IgD-negative memory B cell (primary cell): ENCODE results near the gene GRHL3. TPM values are rescaled to one million over a fixed set of nuclear protein-coding genes. Genes with fewer than 3 reads are reported as not detected.
A peak's percentile ranks its signal among the peaks of the same experiment; 100 is the strongest.

Experiments
- H3K27ac Mint-ChIP-seq, 3 donors: one replicate each; pipeline ENCODE4 v1.8.0; 2020 to 2022; ENCODE audit warnings: mild to moderate bottlenecking in 3 of 3, mixed read lengths in 3 of 3, moderate library complexity in 1 of 3
- H3K27me3 Mint-ChIP-seq: one replicate; pipeline ENCODE4 v1.8.0; 2021; ENCODE audit warnings: mixed read lengths
- H3K36me3 Mint-ChIP-seq: one replicate; pipeline ENCODE4 v1.8.0; 2020; ENCODE audit warnings: mild to moderate bottlenecking, mixed read lengths
- H3K4me1 Mint-ChIP-seq, 3 donors: one replicate each; pipeline ENCODE4 v1.8.0; 2020 to 2022; ENCODE audit warnings: mixed read lengths in 3 of 3, mild to moderate bottlenecking in 1 of 3
- H3K4me3 Mint-ChIP-seq, 4 donors: one replicate each; pipeline ENCODE4 v1.8.0; 2020 to 2022; ENCODE audit warnings: mild to moderate bottlenecking in 4 of 4, mixed read lengths in 4 of 4, moderate library complexity in 3 of 4
- H3K9me3 Mint-ChIP-seq, 3 donors: one replicate each; pipeline ENCODE4 v1.8.0; 2020 to 2021; ENCODE audit warnings: mixed read lengths in 3 of 3, mild to moderate bottlenecking in 1 of 3
- polyA plus RNA-seq: library from polyadenylated mRNA; unstranded; fragments of 300-500 nt; fragmentation: Illumina TruSeq; gene quantifications from one replicate; pipeline ENCODE4 v1.2.3, GENCODE V29; 2021

The GRHL3 gene
- polyA plus RNA-seq, 1 donor from 2014 or later: not detected

DNA sequence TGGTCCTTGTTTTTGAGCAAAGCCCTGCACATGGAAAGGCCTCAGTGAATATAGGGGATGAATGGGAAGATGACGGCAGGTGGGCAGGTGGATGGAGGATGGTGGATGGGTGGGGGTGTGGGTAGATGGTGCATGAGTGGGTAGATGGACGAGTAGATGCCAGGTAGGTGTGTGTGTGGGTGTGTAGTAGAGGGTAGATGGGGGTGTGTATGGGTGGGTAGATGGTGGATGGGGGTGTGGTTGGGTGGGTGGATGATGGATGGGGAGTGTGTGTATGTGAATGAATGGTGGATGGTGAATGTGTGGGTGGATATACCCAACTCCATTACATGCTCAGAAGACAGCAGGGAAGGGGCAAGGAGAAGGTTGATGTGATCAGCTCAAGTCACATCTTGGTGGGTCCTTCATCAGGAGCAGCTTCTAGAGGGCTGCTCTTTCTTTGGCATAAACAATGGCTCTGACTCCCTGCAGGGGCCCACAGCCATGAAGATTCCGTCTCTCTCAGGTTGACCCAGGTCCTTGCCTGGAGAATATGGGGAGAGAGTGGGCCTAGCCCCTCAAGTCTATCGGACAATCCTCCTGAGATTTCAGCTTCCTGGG, 34.2 kb downstream of the GRHL3 start:
- H3K4me3 Mint-ChIP-seq: no peak overlapping the region
- H3K27me3 Mint-ChIP-seq: no peaks in the 10 kb centered on the region
- peaks cover 6% of the 10 kb centered on the region for H3K36me3 Mint-ChIP-seq
- no peak overlapping the region for H3K27ac Mint-ChIP-seq
- H3K9me3 Mint-ChIP-seq: no peaks in the 10 kb centered on the region
- H3K4me1 Mint-ChIP-seq: peaks cover 0 to 11% (median 7%) of the 10 kb centered on the region in 3 donors

GRCh38 chr1:24355466-24355865, 36.3 kb downstream of the GRHL3 start:
- Mint-ChIP-seq H3K36me3 (peaks cover 6% of the 10 kb centered on the region), H3K27ac (peak overlapping the region in 1 of 3 donors; percentile 74), H3K4me1 (peaks cover 0 to 9% (median 6%) of the 10 kb centered on the region in 3 donors), H3K4me3 (no peak overlapping the region), H3K27me3 (no peaks in the 10 kb centered on the region), H3K9me3 (no peaks in the 10 kb centered on the region)

DNA sequence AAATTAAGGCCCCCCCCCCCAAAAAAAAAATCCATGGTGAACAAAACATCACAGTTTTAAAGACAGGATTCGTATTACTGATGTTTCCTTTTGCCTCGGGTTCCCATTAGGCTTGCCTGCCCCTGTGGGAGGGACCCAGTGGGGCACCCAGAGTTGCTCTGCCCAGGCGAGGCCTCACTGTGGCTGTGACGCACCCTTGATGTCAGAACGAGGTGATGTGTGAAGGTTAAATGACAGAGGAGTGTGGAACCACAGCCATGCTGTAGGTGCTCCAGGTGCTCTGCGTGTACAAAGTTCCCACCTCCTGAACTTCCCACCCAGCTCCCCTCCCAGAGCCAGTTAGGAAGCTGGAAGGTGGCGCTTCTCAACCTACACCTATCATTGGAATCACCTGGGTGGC, 37.9 kb downstream of the GRHL3 start:
- H3K4me3 Mint-ChIP-seq: no peak overlapping the region

DNA sequence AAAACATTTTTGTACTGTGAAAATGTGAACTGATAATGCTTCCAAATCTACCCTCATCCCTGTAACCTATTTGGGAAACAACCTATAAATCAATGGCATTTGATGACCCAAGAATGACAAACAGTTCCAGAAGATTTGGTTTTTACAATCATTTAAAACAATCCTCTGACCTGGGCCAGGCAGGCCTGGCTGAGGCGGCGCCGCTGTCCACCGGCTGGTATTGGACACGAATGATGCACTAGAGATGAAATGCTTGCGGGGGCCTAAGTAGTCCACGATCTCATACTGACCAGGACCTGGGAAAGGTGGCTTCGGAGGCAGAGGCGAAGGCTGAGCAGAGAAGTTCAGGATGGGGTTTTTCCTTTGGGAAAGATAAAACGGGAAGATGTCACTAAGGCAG, 41.5 kb downstream of the GRHL3 start:
- H3K27me3 Mint-ChIP-seq: no peaks in the 10 kb centered on the region
- H3K4me1 Mint-ChIP-seq: peaks cover 0 to 2% (median 0%) of the 10 kb centered on the region in 3 donors

More for the DNA sequence above, 37.9 kb downstream of the GRHL3 start:
- Mint-ChIP-seq H3K4me1 (peaks cover 0 to 2% (median 0%) of the 10 kb centered on the region in 3 donors), H3K9me3 (no peaks in the 10 kb centered on the region), H3K27ac (no peak overlapping the region), H3K27me3 (no peaks in the 10 kb centered on the region), H3K36me3 (peaks cover 6% of the 10 kb centered on the region)

DNA sequence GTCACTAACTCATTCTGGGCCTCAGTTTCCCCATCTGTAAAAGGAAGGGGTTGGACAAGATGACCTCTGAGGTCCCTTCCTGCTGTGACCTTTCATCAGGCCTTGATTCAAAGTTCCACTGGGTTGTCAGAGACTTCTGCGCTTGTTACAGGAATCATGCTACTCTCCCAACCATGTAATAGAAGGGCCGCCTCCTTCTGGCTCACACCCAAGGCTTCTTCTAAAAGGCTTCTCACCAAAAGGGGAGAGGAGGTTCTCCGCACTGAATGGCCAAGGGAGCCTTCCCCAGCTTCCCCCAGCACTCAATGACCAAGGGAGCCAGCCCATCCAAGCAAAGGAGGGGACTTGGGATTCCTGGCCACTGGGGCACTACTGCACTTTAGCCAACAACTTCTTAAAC, 42.7 kb downstream of the GRHL3 start:
- peaks cover 19% of the 10 kb centered on the region for H3K36me3 Mint-ChIP-seq
- no peak overlapping the region for H3K27ac Mint-ChIP-seq
- no peaks in the 10 kb centered on the region for H3K9me3 Mint-ChIP-seq
- peaks cover 0 to 2% (median 0%) of the 10 kb centered on the region in 3 donors for H3K4me1 Mint-ChIP-seq
- no peak overlapping the region for H3K4me3 Mint-ChIP-seq
- H3K27me3 Mint-ChIP-seq: no peaks in the 10 kb centered on the region

More for the DNA sequence above, 41.5 kb downstream of the GRHL3 start:
- Mint-ChIP-seq H3K4me3 (no peak overlapping the region), H3K27ac (no peak overlapping the region), H3K36me3 (peaks cover 15% of the 10 kb centered on the region), H3K9me3 (no peaks in the 10 kb centered on the region)

GRCh38 chr1:24362396-24362795, 43.2 kb downstream of the GRHL3 start:
- Mint-ChIP-seq H3K9me3 (no peaks in the 10 kb centered on the region), H3K27ac (no peak overlapping the region), H3K4me3 (no peak overlapping the region), H3K36me3 (peaks cover 19% of the 10 kb centered on the region), H3K27me3 (no peaks in the 10 kb centered on the region), H3K4me1 (peaks cover 0 to 2% (median 0%) of the 10 kb centered on the region in 3 donors)

DNA sequence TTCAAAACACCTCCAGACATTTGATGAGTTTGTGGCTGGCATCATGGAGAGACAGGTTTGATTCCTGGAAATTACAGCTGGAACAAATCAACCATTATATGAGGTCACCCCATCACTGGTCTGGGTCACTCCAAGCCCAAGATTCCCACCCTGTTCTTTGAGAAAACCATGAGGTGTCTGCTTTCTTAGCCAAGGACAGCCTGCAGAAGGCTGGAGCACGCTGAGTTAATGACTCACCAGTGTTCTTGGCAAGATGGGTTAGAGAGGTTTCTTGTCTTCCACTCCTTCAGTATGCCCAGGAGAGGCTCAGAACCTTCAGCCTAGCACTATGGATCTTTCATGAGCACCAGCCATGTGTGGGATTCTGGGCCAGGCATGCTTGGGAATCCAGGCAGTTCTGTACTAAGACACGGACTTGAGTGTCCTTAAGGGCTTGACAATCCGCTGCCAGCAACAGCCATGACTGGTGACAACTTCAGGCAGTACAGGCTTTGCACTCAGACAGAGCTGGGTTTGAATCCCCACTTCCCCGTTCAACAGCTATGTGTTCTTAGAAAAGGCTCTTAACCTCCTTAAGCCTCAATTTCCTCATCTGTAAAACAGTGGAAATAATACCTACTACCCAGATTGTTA, 43.9 kb downstream of the GRHL3 start:
- no peaks in the 10 kb centered on the region for H3K4me1 Mint-ChIP-seq
- peaks cover 14% of the 10 kb centered on the region for H3K36me3 Mint-ChIP-seq
- H3K27me3 Mint-ChIP-seq: no peaks in the 10 kb centered on the region
- H3K27ac Mint-ChIP-seq: no peak overlapping the region
- no peak overlapping the region for H3K4me3 Mint-ChIP-seq
- no peaks in the 10 kb centered on the region for H3K9me3 Mint-ChIP-seq

- no peaks in the 10 kb centered on the region for H3K9me3 Mint-ChIP-seq
- H3K4me3 Mint-ChIP-seq: no peak overlapping the region
- H3K27ac Mint-ChIP-seq: no peak overlapping the region
- H3K27me3 Mint-ChIP-seq: no peaks in the 10 kb centered on the region
- no peaks in the 10 kb centered on the region for H3K4me1 Mint-ChIP-seq
- H3K36me3 Mint-ChIP-seq: peaks cover 13% of the 10 kb centered on the region
Observed at GRCh38 chr1:24363994-24364393, 44.8 kb downstream of the GRHL3 start.

DNA sequence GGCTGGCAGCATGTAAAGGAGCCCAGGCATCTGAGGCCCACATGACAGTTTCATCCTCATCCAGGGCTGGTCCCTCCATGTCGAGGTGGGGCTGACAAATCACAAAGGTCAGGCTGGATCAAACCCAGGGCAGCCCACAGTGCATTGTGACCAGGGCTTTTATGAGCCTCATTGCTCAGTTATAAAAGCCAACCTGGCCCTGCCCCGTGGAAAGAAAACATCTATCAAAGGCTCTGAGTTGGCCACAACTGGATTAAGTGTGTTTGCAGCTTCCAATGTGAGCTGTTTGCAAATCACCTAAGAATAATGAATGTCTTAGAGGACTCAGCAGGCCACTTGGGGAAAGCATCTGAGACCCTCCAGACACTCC, 45.4 kb downstream of the GRHL3 start:
- no peaks in the 10 kb centered on the region for H3K4me1 Mint-ChIP-seq
- no peaks in the 10 kb centered on the region for H3K27me3 Mint-ChIP-seq
- H3K36me3 Mint-ChIP-seq: peaks cover 13% of the 10 kb centered on the region
- H3K27ac Mint-ChIP-seq: no peak overlapping the region
- H3K4me3 Mint-ChIP-seq: no peak overlapping the region
- H3K9me3 Mint-ChIP-seq: no peaks in the 10 kb centered on the region

DNA sequence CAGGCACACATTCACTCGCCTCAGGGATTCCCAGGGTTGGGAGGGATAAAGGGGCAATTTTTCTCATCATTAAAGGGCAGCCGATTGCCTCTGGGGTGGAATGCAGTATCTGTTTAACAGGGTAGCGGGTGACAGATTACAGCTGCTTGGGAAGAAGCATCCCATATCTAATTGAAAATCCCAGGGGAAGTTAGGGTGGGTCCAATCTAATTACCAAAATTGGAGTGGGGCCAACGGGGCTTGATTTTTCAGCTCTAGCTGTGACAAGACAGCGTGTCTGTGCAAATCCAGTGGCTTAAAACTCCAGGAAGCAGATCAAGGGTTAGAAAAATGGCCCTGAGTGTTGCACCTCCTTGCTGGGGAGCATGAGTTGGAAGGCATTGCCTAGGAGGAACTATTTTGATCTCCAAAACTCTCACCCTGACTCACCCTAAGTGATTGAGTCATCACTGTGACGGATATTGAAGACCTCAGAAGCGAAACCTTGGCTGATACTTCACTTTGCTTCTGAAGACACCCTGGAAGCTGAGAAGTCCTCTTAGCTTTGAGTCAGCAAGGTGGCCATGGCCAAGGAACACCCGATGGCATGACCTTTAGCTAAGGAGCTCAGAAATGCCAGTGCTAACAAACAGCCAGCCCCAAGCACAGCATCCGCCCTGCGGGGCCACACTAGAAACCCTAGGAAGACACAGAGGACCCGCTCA, 46.0 kb downstream of the GRHL3 start:
- no peaks in the 10 kb centered on the region for H3K4me1 Mint-ChIP-seq
- H3K9me3 Mint-ChIP-seq: no peaks in the 10 kb centered on the region
- no peaks in the 10 kb centered on the region for H3K27me3 Mint-ChIP-seq
- peaks cover 14% of the 10 kb centered on the region for H3K36me3 Mint-ChIP-seq
- H3K27ac Mint-ChIP-seq: no peak overlapping the region
- no peak overlapping the region for H3K4me3 Mint-ChIP-seq

DNA sequence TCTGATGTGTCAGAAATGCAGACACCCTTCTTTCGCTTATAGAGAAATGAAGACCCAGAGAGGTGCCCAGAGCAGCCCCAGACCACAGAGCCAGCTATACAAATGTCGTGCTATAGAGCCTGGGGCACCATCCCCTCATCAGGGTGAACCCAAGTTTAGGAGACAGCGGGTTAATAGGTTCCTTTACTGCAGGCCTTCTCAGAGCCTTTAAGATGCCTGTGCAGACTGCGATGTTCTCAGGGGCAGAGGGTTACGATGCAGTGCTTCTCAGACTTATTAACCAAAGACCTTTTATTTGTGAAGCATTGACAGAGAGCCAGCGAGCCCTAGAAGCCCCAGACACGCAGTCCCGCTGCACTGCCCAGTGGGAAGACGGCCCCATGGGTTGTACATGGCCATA, 47.5 kb downstream of the GRHL3 start:
- Mint-ChIP-seq H3K36me3 (peaks cover 16% of the 10 kb centered on the region), H3K9me3 (no peaks in the 10 kb centered on the region), H3K4me1 (no peaks in the 10 kb centered on the region), H3K27ac (no peak overlapping the region), H3K4me3 (no peak overlapping the region), H3K27me3 (no peaks in the 10 kb centered on the region)

DNA sequence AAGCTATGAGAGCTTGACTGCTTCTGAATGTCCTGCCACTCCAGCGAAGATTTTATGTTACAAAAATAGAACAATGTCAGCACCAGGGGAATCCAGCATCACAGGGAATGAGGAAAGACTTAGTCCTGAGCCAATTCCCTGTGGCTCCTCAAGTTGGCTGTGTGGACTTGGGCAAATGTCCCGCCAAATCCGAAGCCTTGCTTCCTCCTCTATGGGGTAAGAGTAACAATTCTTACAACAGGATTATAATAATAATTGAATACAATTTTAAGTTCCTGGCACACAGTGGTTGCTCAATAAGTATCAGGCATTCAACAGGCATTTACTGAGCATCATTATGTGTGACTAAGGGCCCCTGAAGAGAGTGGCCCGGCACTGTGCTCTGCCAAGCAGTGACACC, 50.0 kb downstream of the GRHL3 start:
- Mint-ChIP-seq H3K27ac (no peak overlapping the region), H3K4me3 (no peak overlapping the region), H3K4me1 (peaks cover 12 to 16% (median 15%) of the 10 kb centered on the region in 3 donors), H3K27me3 (no peaks in the 10 kb centered on the region), H3K36me3 (peaks cover 12% of the 10 kb centered on the region), H3K9me3 (no peaks in the 10 kb centered on the region)

GRCh38 chr1:24369801-24370200, 50.6 kb downstream of the GRHL3 start:
- Mint-ChIP-seq H3K27ac (no peak overlapping the region), H3K4me3 (peak overlapping the region in 1 of 4 donors; percentile 28), H3K4me1 (peaks cover 12 to 18% (median 15%) of the 10 kb centered on the region in 3 donors), H3K9me3 (no peaks in the 10 kb centered on the region), H3K27me3 (no peaks in the 10 kb centered on the region), H3K36me3 (peaks cover 12% of the 10 kb centered on the region)

- Mint-ChIP-seq H3K4me1 (peaks cover 12 to 32% (median 15%) of the 10 kb centered on the region in 3 donors), H3K4me3 (peak overlapping the region in 3 of 4 donors; percentile 13 to 87 (median 43)), H3K27ac (peak overlapping the region; percentile 85 to 96 (median 92)), H3K9me3 (no peaks in the 10 kb centered on the region), H3K36me3 (peaks cover 4% of the 10 kb centered on the region), H3K27me3 (no peaks in the 10 kb centered on the region)
Observed at GRCh38 chr1:24373044-24373443, 53.9 kb downstream of the GRHL3 start.

DNA sequence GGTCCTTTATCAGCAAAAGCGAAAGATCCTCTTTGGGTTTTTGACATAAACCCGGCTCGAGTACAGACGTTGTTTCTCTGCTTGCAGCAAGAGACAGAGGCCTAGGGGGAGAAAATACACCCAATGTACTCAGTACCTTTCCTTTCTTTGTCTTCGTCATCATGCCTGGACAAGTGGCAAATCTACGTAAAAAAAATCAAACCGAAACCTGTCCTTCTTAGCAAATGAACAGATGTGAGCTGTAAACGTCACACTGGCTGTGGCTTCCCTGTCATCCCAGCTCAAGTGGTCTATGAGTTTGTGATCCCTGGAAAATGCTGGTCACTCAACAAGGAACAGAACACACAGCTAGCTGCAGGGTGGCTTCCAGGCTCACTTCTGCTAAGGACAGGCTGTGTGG, 54.6 kb downstream of the GRHL3 start:
- peak overlapping the region; percentile 85 to 96 (median 92) for H3K27ac Mint-ChIP-seq
- peaks cover 12 to 32% (median 15%) of the 10 kb centered on the region in 3 donors for H3K4me1 Mint-ChIP-seq
- no peaks in the 10 kb centered on the region for H3K9me3 Mint-ChIP-seq
- no peaks in the 10 kb centered on the region for H3K27me3 Mint-ChIP-seq
- peak overlapping the region in 3 of 4 donors; percentile 13 to 87 (median 43) for H3K4me3 Mint-ChIP-seq
- H3K36me3 Mint-ChIP-seq: peaks cover 4% of the 10 kb centered on the region
